ENCODE data around the gene PNRC1. TPM values are rescaled to one million over a fixed set of nuclear protein-coding genes. Genes with fewer than 3 reads are reported as not detected.

The PNRC1 gene
- total RNA-seq, 4 donors from 2014 or later = 97.3 to 176 (median 102) TPM

- Histone ChIP-seq H3K36me3 (no peaks in the 10 kb centered on the region), H3K27me3 (no peaks in the 10 kb centered on the region), H3K4me1 (peaks cover 0 to 8% (median 6%) of the 10 kb centered on the region in 4 donors), H3K27ac (no peak overlapping the region), H3K9me3 (no peaks in the 10 kb centered on the region), H3K4me3 (peak overlapping the region in 3 of 4 donors; percentile 61 to 81 (median 74))
- no peak for DNase-seq
- TF ChIP-seq, protein P1, sequence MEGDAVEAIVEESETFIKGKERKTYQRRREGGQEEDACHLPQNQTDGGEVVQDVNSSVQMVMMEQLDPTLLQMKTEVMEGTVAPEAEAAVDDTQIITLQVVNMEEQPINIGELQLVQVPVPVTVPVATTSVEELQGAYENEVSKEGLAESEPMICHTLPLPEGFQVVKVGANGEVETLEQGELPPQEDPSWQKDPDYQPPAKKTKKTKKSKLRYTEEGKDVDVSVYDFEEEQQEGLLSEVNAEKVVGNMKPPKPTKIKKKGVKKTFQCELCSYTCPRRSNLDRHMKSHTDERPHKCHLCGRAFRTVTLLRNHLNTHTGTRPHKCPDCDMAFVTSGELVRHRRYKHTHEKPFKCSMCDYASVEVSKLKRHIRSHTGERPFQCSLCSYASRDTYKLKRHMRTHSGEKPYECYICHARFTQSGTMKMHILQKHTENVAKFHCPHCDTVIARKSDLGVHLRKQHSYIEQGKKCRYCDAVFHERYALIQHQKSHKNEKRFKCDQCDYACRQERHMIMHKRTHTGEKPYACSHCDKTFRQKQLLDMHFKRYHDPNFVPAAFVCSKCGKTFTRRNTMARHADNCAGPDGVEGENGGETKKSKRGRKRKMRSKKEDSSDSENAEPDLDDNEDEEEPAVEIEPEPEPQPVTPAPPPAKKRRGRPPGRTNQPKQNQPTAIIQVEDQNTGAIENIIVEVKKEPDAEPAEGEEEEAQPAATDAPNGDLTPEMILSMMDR (IDR thresholded peaks at IDR 0.05) = no peak
- TF ChIP-seq POLR2A (IDR thresholded peaks at IDR 0.05) = no peak
Observed at GRCh38 chr6:89116702-89117101, 36.2 kb downstream of the PNRC1 start.

- H3K27me3 ChIP-seq = no peaks in the 10 kb centered on the region
- H3K4me3 ChIP-seq = peak within 1 kb of the TSS; percentile 47 to 81 (median 68)
- no peaks in the 10 kb centered on the region for H3K9me3 ChIP-seq
- DNase-seq = peak in 2 of 3 donors; percentile 52 to 61
- H3K4me1 ChIP-seq = peaks cover 0 to 8% (median 6%) of the 10 kb centered on the region in 4 donors
- TF ChIP-seq POLR2A (IDR thresholded peaks at IDR 0.05) = no peak
- TF ChIP-seq, protein P1 (IDR thresholded peaks at IDR 0.05) = peak in 1 of 6 experiments; percentile 5
- no peaks in the 10 kb centered on the region for H3K36me3 ChIP-seq
- peak within 1 kb of the TSS in 1 of 4 donors; percentile 38 for H3K27ac ChIP-seq
Observed at GRCh38 chr6:89117211-89118108, 36.9 kb downstream of the PNRC1 start, which contains the start of gene SRSF12. Gene SRSF12, minus strand, starts transcription at chr6:89118071. Its CDS starts 184 bp downstream, at chr6:89117887.

GRCh38 chr6:89118931-89119330 lies 38.4 kb downstream of the PNRC1 start:
- Histone ChIP-seq H3K27ac (no peak overlapping the region), H3K36me3 (no peaks in the 10 kb centered on the region), H3K27me3 (no peaks in the 10 kb centered on the region), H3K9me3 (no peaks in the 10 kb centered on the region), H3K4me3 (no peak overlapping the region), H3K4me1 (peaks cover 0 to 8% (median 6%) of the 10 kb centered on the region in 4 donors)
- TF ChIP-seq, protein P1 (IDR thresholded peaks at IDR 0.05) = no peak
- no peak for TF ChIP-seq POLR2A (IDR thresholded peaks at IDR 0.05)
- no peak for DNase-seq

- H3K9me3 ChIP-seq = no peaks in the 10 kb centered on the region
- no peak overlapping the region for H3K27ac ChIP-seq
- H3K27me3 ChIP-seq = no peaks in the 10 kb centered on the region
- no peak overlapping the region for H3K4me3 ChIP-seq
- no peak for TF ChIP-seq POLR2A (IDR thresholded peaks at IDR 0.05)
- TF ChIP-seq, protein P1 (IDR thresholded peaks at IDR 0.05) = no peak
- no peak for DNase-seq
- H3K36me3 ChIP-seq = no peaks in the 10 kb centered on the region
- H3K4me1 ChIP-seq = peaks cover 0 to 8% (median 6%) of the 10 kb centered on the region in 4 donors
Observed at GRCh38 chr6:89120371-89120770, 39.8 kb downstream of the PNRC1 start.

GRCh38 chr6:89121934-89122333 lies 41.4 kb downstream of the PNRC1 start:
- no peaks in the 10 kb centered on the region for H3K36me3 ChIP-seq
- TF ChIP-seq, protein P1 (IDR thresholded peaks at IDR 0.05) = no peak
- no peak for TF ChIP-seq POLR2A (IDR thresholded peaks at IDR 0.05)
- no peaks in the 10 kb centered on the region for H3K9me3 ChIP-seq
- no peak overlapping the region for H3K4me3 ChIP-seq
- DNase-seq = no peak
- H3K27ac ChIP-seq = no peak overlapping the region
- H3K27me3 ChIP-seq = no peaks in the 10 kb centered on the region
- H3K4me1 ChIP-seq = peaks cover 0 to 8% (median 4%) of the 10 kb centered on the region in 4 donors
